GM23338 (cell line): ENCODE measurements around the gene RHO. TPM values are rescaled to one million over a fixed set of nuclear protein-coding genes. Genes with fewer than 3 reads are reported as not detected.

Source experiments
- ATAC-seq: fragments of 200-7000 bp; cut with Tn5 transposase; 3 replicates; pipeline ENCODE4 v1.9.1; 2020
- DNase-seq: peaks from one replicate; pipeline ENCODE4 v3.0.0-alpha.2; 2015; ENCODE audit warnings: low spot score
- H2AFZ ChIP-seq: fragments of 200-600 bp; sonication (generic); 2 replicates; pipeline ENCODE4 v1.8.0; 2016; ENCODE audit warnings: antibody characterized with exemption, mild to moderate bottlenecking, moderate library complexity
- H3F3A ChIP-seq: fragments of 200-600 bp; sonication (generic); replicated peaks from 2 replicates; pipeline ENCODE4 v1.8.0; 2017; ENCODE audit warnings: antibody characterized with exemption, mixed run types, low read depth
- H3K27ac ChIP-seq: fragments of 200-600 bp; sonication (generic); 2 replicates; pipeline ENCODE4 v1.6.1; 2016; ENCODE audit warnings: low read depth
- H3K27me3 ChIP-seq: fragments of 200-600 bp; sonication (generic); 2 replicates; pipeline ENCODE4 v1.8.0; 2016; ENCODE audit warnings: mild to moderate bottlenecking, mixed run types, moderate library complexity; ENCODE audit not compliant: insufficient read depth
- H3K36me3 ChIP-seq: fragments of 200-600 bp; sonication (generic); 2 replicates; pipeline ENCODE4 v1.8.0; 2016; ENCODE audit warnings: mild to moderate bottlenecking; ENCODE audit not compliant: insufficient read depth
- H3K4me1 ChIP-seq: fragments of 200-600 bp; sonication (generic); 2 replicates; pipeline ENCODE4 v1.8.0; 2016; ENCODE audit warnings: mild to moderate bottlenecking, moderate library complexity; ENCODE audit not compliant: insufficient read depth
- H3K4me2 ChIP-seq: fragments of 200-600 bp; sonication (generic); 2 replicates; pipeline ENCODE4 v1.7.1; 2017; ENCODE audit warnings: mixed run types
- H3K4me3 ChIP-seq: fragments of 200-600 bp; sonication (generic); 2 replicates; pipeline ENCODE4 v1.6.1; 2016; ENCODE audit warnings: mixed run types
- H3K79me2 ChIP-seq: fragments of 200-600 bp; sonication (generic); replicated peaks from 2 replicates; pipeline ENCODE4 v1.8.0; 2017; ENCODE audit warnings: mild to moderate bottlenecking; ENCODE audit not compliant: insufficient read depth
- H3K9me2 ChIP-seq: fragments of 200-600 bp; sonication (generic); 2 replicates; pipeline ENCODE4 v1.8.0; 2017; ENCODE audit not compliant: insufficient read depth
- H4K20me1 ChIP-seq: fragments of 200-600 bp; sonication (generic); replicated peaks from 2 replicates; pipeline ENCODE4 v1.8.0; 2017; ENCODE audit warnings: mild to moderate bottlenecking; ENCODE audit not compliant: insufficient read depth
- H3K27ac Mint-ChIP-seq: 2 replicates; pipeline ENCODE4 v1.8.0; 2020; ENCODE audit warnings: inconsistent platforms, mild to moderate bottlenecking, moderate library complexity, mixed read lengths
- H3K27me3 Mint-ChIP-seq: 3 replicates; pipeline ENCODE4 v1.8.0; 2022; ENCODE audit warnings: low read depth, mild to moderate bottlenecking, moderate library complexity, mixed read lengths, inconsistent platforms; ENCODE audit not compliant: insufficient read depth, poor library complexity
- H3K36me3 Mint-ChIP-seq: 3 replicates; pipeline ENCODE4 v1.8.0; 2021; ENCODE audit warnings: low read depth, mild to moderate bottlenecking, inconsistent platforms, moderate library complexity, mixed read lengths
- H3K4me1 Mint-ChIP-seq: 3 replicates; pipeline ENCODE4 v1.8.0; 2020; ENCODE audit warnings: mild to moderate bottlenecking, inconsistent platforms, mixed read lengths
- H3K4me3 Mint-ChIP-seq: 3 replicates; pipeline ENCODE4 v1.8.0; 2021; ENCODE audit warnings: moderate library complexity, mild to moderate bottlenecking, inconsistent platforms, mixed read lengths
- H3K9me3 Mint-ChIP-seq: 3 replicates; pipeline ENCODE4 v1.8.0; 2020; ENCODE audit warnings: moderate library complexity, mild to moderate bottlenecking, inconsistent platforms, mixed read lengths
- CREB1 ChIP-seq: fragments of 250-450 bp; sonication (Bioruptor Pico); IDR thresholded peaks from 2 replicates; pipeline ENCODE4 v1.5.0; 2020; ENCODE audit warnings: low read depth, mild to moderate bottlenecking, moderate library complexity
- CTCF ChIP-seq, 2 experiments: fragments of 200-600 bp in 1 of 2; sonication (generic) in 1 of 2; conservative IDR thresholded peaks; 2 replicates each; pipeline versions ENCODE4 v1.5.1 to v1.6.1; 2016 to 2017; ENCODE audit warnings: antibody characterized with exemption in 2 of 2, low read depth in 2 of 2, mild to moderate bottlenecking in 2 of 2, moderate library complexity in 1 of 2
- ETS1 ChIP-seq: IDR thresholded peaks from 2 replicates; pipeline ENCODE4 v1.6.1; 2016; ENCODE audit warnings: antibody characterized with exemption
- EZH2 ChIP-seq: fragments of 200-600 bp; sonication (generic); IDR thresholded peaks from one replicate; pipeline ENCODE4 v1.8.0; 2017; ENCODE audit warnings: antibody characterized with exemption, mild to moderate bottlenecking, low read depth; ENCODE audit not compliant: unreplicated experiment
- EZH2phosphoT487 ChIP-seq: fragments of 200-600 bp; sonication (generic); IDR thresholded peaks from one replicate; pipeline ENCODE4 v1.8.1; 2018; ENCODE audit warnings: antibody characterized with exemption; ENCODE audit not compliant: unreplicated experiment
- JUNB ChIP-seq: IDR thresholded peaks from one replicate; pipeline ENCODE4 v1.6.1; 2016; ENCODE audit warnings: antibody characterized with exemption; ENCODE audit not compliant: unreplicated experiment
- NANOG ChIP-seq: IDR thresholded peaks from 2 replicates; pipeline ENCODE4 v1.6.1; 2016; ENCODE audit warnings: antibody characterized with exemption, borderline replicate concordance
- POLR2AphosphoS5 ChIP-seq: IDR thresholded peaks from 2 replicates; pipeline ENCODE4 v1.6.1; 2016; ENCODE audit warnings: antibody characterized with exemption, low read depth
- STAT1 ChIP-seq: IDR thresholded peaks from one replicate; pipeline ENCODE4 v1.6.1; 2016; ENCODE audit warnings: antibody characterized with exemption; ENCODE audit not compliant: unreplicated experiment
- ZNF114 ChIP-seq: fragments of 250-450 bp; sonication (Bioruptor Pico); IDR thresholded peaks from 2 replicates; pipeline ENCODE4 v1.5.0; 2020; ENCODE audit warnings: mild to moderate bottlenecking, moderate library complexity
- ZNF331 ChIP-seq: fragments of 250-450 bp; sonication (Bioruptor Pico); IDR thresholded peaks from 2 replicates; pipeline ENCODE4 v1.5.0; 2020; ENCODE audit warnings: low read depth, mild to moderate bottlenecking, moderate library complexity
- ZNF462 ChIP-seq: fragments of 250-450 bp; sonication (Bioruptor Pico); IDR thresholded peaks from 2 replicates; pipeline ENCODE4 v1.5.0; 2020; ENCODE audit warnings: mild to moderate bottlenecking, moderate library complexity
- polyA plus RNA-seq: library from polyadenylated mRNA; unstranded; fragments of >200 nt; fragmentation: Nextera tagmentation; extraction: Ambion mirVana; gene quantifications from 2 replicates; pipeline ENCODE4 v1.2.1, GENCODE V29; 2016
- total RNA-seq: library from RNA; depleted of rRNA; stranded (reverse); fragments of >200 nt; shearing (Covaris generic); gene quantifications from 2 replicates; pipeline ENCODE4 v1.2.3, GENCODE V29; 2014
- TF ChIP-seq, protein P1 (sequence below): IDR thresholded peaks from one replicate; pipeline ENCODE4 v1.6.1; 2018; ENCODE audit warnings: antibody characterized with exemption; ENCODE audit not compliant: unreplicated experiment

The RHO gene
- total and polyA plus RNA-seq, 2 experiments from 2014 or later, result not detected

- no peaks in the 10 kb centered on the region for H3K9me2 ChIP-seq
- H3K4me3 ChIP-seq, result no peak overlapping the region
- Mint-ChIP-seq H3K27ac (peak overlapping the region; percentile 57; the same call in 1 of the 2 replicates), H3K4me3 (no peak overlapping the region), H3K27me3 (peaks cover 13% of the 10 kb centered on the region), H3K36me3 (peaks cover 4% of the 10 kb centered on the region; the same call in 1 of the 3 replicates), H3K9me3 (no peaks in the 10 kb centered on the region), H3K4me1 (peaks cover 35% of the 10 kb centered on the region)
- TF ChIP-seq STAT1 (no peak), JUNB (no peak), NANOG (no peak), ZNF462 (CRISPR knock-in tag) (no peak), EZH2phosphoT487 (no peak), CTCF (conservative IDR thresholded peaks at IDR 0.05; ENCODE audit: low read depth in 2 of 2) (no peak), EZH2 (no peak), ZNF114 (no peak), POLR2AphosphoS5 (no peak), CREB1 (CRISPR knock-in tag) (no peak), ETS1 (no peak), ZNF331 (CRISPR knock-in tag) (no peak)
- TF ChIP-seq, protein P1, sequence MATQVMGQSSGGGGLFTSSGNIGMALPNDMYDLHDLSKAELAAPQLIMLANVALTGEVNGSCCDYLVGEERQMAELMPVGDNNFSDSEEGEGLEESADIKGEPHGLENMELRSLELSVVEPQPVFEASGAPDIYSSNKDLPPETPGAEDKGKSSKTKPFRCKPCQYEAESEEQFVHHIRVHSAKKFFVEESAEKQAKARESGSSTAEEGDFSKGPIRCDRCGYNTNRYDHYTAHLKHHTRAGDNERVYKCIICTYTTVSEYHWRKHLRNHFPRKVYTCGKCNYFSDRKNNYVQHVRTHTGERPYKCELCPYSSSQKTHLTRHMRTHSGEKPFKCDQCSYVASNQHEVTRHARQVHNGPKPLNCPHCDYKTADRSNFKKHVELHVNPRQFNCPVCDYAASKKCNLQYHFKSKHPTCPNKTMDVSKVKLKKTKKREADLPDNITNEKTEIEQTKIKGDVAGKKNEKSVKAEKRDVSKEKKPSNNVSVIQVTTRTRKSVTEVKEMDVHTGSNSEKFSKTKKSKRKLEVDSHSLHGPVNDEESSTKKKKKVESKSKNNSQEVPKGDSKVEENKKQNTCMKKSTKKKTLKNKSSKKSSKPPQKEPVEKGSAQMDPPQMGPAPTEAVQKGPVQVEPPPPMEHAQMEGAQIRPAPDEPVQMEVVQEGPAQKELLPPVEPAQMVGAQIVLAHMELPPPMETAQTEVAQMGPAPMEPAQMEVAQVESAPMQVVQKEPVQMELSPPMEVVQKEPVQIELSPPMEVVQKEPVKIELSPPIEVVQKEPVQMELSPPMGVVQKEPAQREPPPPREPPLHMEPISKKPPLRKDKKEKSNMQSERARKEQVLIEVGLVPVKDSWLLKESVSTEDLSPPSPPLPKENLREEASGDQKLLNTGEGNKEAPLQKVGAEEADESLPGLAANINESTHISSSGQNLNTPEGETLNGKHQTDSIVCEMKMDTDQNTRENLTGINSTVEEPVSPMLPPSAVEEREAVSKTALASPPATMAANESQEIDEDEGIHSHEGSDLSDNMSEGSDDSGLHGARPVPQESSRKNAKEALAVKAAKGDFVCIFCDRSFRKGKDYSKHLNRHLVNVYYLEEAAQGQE, result no peak
- no peaks in the 10 kb centered on the region for H3K79me2 ChIP-seq
- H3K36me3 ChIP-seq, result no peaks in the 10 kb centered on the region
- peaks cover 15% of the 10 kb centered on the region; the same call in 1 of the 2 replicates for H3K4me1 ChIP-seq
- no peaks in the 10 kb centered on the region for H3F3A ChIP-seq
- no peaks in the 10 kb centered on the region for H3K27me3 ChIP-seq
- DNase-seq (no peak), ATAC-seq (no peak; the same call in 2 of the 3 replicates)
- H3K4me2 ChIP-seq, result no peak overlapping the region
- no peaks in the 10 kb centered on the region for H4K20me1 ChIP-seq
- H3K27ac ChIP-seq, result no peak overlapping the region
- H2AFZ ChIP-seq, result no peak overlapping the region
Measured at GRCh38 chr3:129558772-129559564, 30.5 kb downstream of the RHO start.
